A549 (cell line): ENCODE measurements around the gene PDPR.
"Not testable (repeated sequence)": the region's sequence is repeated elsewhere in the genome, so short reads cannot be mapped to it uniquely, and the experiment has no call there.

Experiments
- CHD4 ChIP-seq: fragments of 200-600 bp; sonication (generic); IDR thresholded peaks from 2 replicates; pipeline ENCODE4 v1.6.1; 2016; ENCODE audit warnings: antibody characterized with exemption, mild to moderate bottlenecking, borderline replicate concordance
- CTCF ChIP-seq: fragments of >200 bp; sonication (Bioruptor Twin); formaldehyde crosslinking; IDR thresholded peaks from 3 replicates; pipeline ENCODE4 v1.5.1; 2016
- EP300 ChIP-seq, 2 experiments: fragments of >200 bp; sonication (Bioruptor Twin); formaldehyde crosslinking; IDR thresholded peaks; 2 replicates in 1 of 2; 3 replicates in 1 of 2; pipeline ENCODE4 v1.6.1; 2016 to 2017
- HOXA7 ChIP-seq: fragments of 250-450 bp; sonication (Bioruptor Pico); IDR thresholded peaks from 2 replicates; pipeline ENCODE4 v1.5.0; 2020; ENCODE audit warnings: mild to moderate bottlenecking, moderate library complexity
- HOXB5 ChIP-seq: fragments of 250-450 bp; sonication (Bioruptor Pico); IDR thresholded peaks from 2 replicates; pipeline ENCODE4 v1.5.0; 2020; ENCODE audit warnings: mild to moderate bottlenecking, moderate library complexity
- MAX ChIP-seq: IDR thresholded peaks from 2 replicates; pipeline ENCODE4 v1.6.1; 2012
- RCOR1 ChIP-seq: fragments of 150-350 bp; IDR thresholded peaks from 2 replicates; pipeline ENCODE4 v1.6.1; 2014; ENCODE audit warnings: antibody characterized with exemption, low read length, low read depth
- RFX5 ChIP-seq: fragments of 450-650 bp; IDR thresholded peaks from 2 replicates; pipeline ENCODE4 v1.7.1; 2014; ENCODE audit warnings: antibody characterized with exemption, mild to moderate bottlenecking, moderate library complexity
- ZNF302 ChIP-seq: fragments of 250-450 bp; sonication (Bioruptor Pico); IDR thresholded peaks from 2 replicates; pipeline ENCODE4 v1.9.0; 2021; ENCODE audit warnings: inconsistent platforms, mild to moderate bottlenecking, moderate library complexity

- TF ChIP-seq CTCF; MAX; ZNF302 (CRISPR knock-in tag); RFX5; EP300 (IDR thresholded peaks at IDR 0.05); HOXB5 (CRISPR knock-in tag); CHD4; HOXA7; RCOR1: not testable (repeated sequence)
Observed at GRCh38 chr16:70188608-70188915, 74.4 kb downstream of the PDPR start.
